Endothelial cell of umbilical vein (primary cell): ENCODE measurements around the gene ACE. TPM values are rescaled to one million over a fixed set of nuclear protein-coding genes. Genes with fewer than 3 reads are reported as not detected.

Experiments used
- BruUV-seq: library from RNA; stranded (reverse); fragments of 400-500 nt; replicated peaks from 2 replicates; lab custom pipeline; 2021; lab: Mats Ljungman, UMichigan
- CTCF ChIA-PET: fragments of 300-600, 350-600 bp; sonication (Branson Sonifier 250); formaldehyde crosslinking; loops from one replicate; lab custom pipeline; 2021; ENCODE audit warnings: antibody characterized with exemption, inconsistent platforms; lab: Charles Lee
- POLR2A ChIA-PET: fragments of 300-600, 350-600 bp; sonication (Branson Sonifier 250); formaldehyde crosslinking; loops from one replicate; lab custom pipeline; 2021; ENCODE audit warnings: antibody characterized with exemption, inconsistent platforms; lab: Charles Lee
- DNase-seq: peaks from one replicate; pipeline ENCODE4 v3.0.0-alpha.2; 2011; ENCODE audit warnings: low read depth, low spot score
- FAIRE-seq: peaks from 2 replicates; lab custom pipeline; 2011; peaks lifted over from hg19 to GRCh38; lab: Jason Lieb, UNC
- H2AFZ ChIP-seq: 2 replicates; pipeline ENCODE4 v1.6.0; 2012; ENCODE audit warnings: low read depth, low read length, control low read depth, inconsistent platforms
- H3K27ac ChIP-seq: 2 replicates; pipeline ENCODE4 v1.5.1; 2011; ENCODE audit warnings: low read depth, mild to moderate bottlenecking, control low read depth, low read length, moderate library complexity; ENCODE audit not compliant: insufficient read depth
- H3K27me3 ChIP-seq, 2 experiments: 2 replicates each; pipeline versions ENCODE4 v1.6.0 to v1.6.1; 2011; ENCODE audit warnings: low read length in 2 of 2, mixed read lengths in 1 of 2; ENCODE audit not compliant: control insufficient read depth in 2 of 2, insufficient read depth in 2 of 2
- H3K36me3 ChIP-seq, 2 experiments: 2 replicates in 1 of 2; 3 replicates in 1 of 2; pipeline ENCODE4 v1.5.1; 2011; ENCODE audit warnings: low read length in 2 of 2, mild to moderate bottlenecking in 1 of 2, moderate library complexity in 1 of 2; ENCODE audit not compliant: control insufficient read depth in 2 of 2, insufficient read depth in 2 of 2; ENCODE audit errors: extremely low read depth in 1 of 2
- H3K4me1 ChIP-seq: 3 replicates; pipeline ENCODE4 v1.5.1; 2011; ENCODE audit warnings: mild to moderate bottlenecking, low read length; ENCODE audit not compliant: control insufficient read depth, insufficient read depth; ENCODE audit errors: extremely low read depth
- H3K4me2 ChIP-seq: 2 replicates; pipeline ENCODE4 v1.6.1; 2011; ENCODE audit warnings: low read length, control low read depth, mixed read lengths; ENCODE audit not compliant: insufficient read depth
- H3K4me3 ChIP-seq, 3 experiments: fragments of 200-600 bp in 1 of 3; sonication (generic), shearing (Covaris generic) in 1 of 3; replicated peaks in 1 of 3; 2 replicates each; pipeline ENCODE4 v1.5.1; 2011 to 2016; ENCODE audit warnings: control low read depth in 3 of 3, low read length in 3 of 3, mild to moderate bottlenecking in 2 of 3, inconsistent platforms in 1 of 3, low read depth in 1 of 3, moderate library complexity in 1 of 3; ENCODE audit not compliant: insufficient read depth in 1 of 3
- H3K79me2 ChIP-seq: 2 replicates; pipeline ENCODE4 v1.6.0; 2012; ENCODE audit warnings: low read length, inconsistent platforms; ENCODE audit not compliant: control insufficient read depth, insufficient read depth
- H3K9ac ChIP-seq: replicated peaks from 2 replicates; pipeline ENCODE3; 2011; ENCODE audit warnings: low read length, control low read depth; ENCODE audit not compliant: insufficient read depth; ENCODE audit errors: extremely low read depth
- H3K9me1 ChIP-seq: replicated peaks from 3 replicates; pipeline ENCODE4 v1.6.0; 2011; ENCODE audit warnings: mild to moderate bottlenecking, low read length; ENCODE audit not compliant: control insufficient read depth, insufficient read depth; ENCODE audit errors: extremely low read depth
- H3K9me3 ChIP-seq: replicated peaks from 2 replicates; pipeline ENCODE4 v1.5.1; 2012; ENCODE audit warnings: low read length, inconsistent platforms; ENCODE audit not compliant: control insufficient read depth, insufficient read depth
- H4K20me1 ChIP-seq: replicated peaks from 2 replicates; pipeline ENCODE3; 2011; ENCODE audit warnings: mild to moderate bottlenecking, low read length; ENCODE audit not compliant: control insufficient read depth, insufficient read depth; ENCODE audit errors: extremely low read depth
- CTCF ChIP-seq, 2 donors: IDR thresholded peaks; 1 replicate in 1 of 2; 2 replicates in 1 of 2; pipeline ENCODE4 v1.5.1; 2011; ENCODE audit warnings: low read length in 2 of 2, mild to moderate bottlenecking in 2 of 2, moderate library complexity in 2 of 2, control low read depth in 1 of 2, inconsistent platforms in 1 of 2, low read depth in 1 of 2; ENCODE audit not compliant: insufficient read depth in 1 of 2; ENCODE audit errors: extremely low read depth in 1 of 2
- EZH2 ChIP-seq: IDR thresholded peaks from 2 replicates; pipeline ENCODE4 v1.6.1; 2012; ENCODE audit warnings: borderline replicate concordance, low read depth, mild to moderate bottlenecking, moderate library complexity, low read length, inconsistent platforms; ENCODE audit not compliant: severe bottlenecking
- FOS ChIP-seq: IDR thresholded peaks from 2 replicates; pipeline ENCODE4 v1.6.1; 2011; ENCODE audit warnings: mild to moderate bottlenecking, low read length, moderate library complexity, borderline replicate concordance; ENCODE audit not compliant: insufficient read depth
- GATA2 ChIP-seq: IDR thresholded peaks from 2 replicates; pipeline ENCODE4 v1.7.0; 2011; ENCODE audit warnings: low read depth, mild to moderate bottlenecking, moderate library complexity, mixed read lengths, low read length; ENCODE audit not compliant: insufficient read length, insufficient read depth
- JUN ChIP-seq: IDR thresholded peaks from 2 replicates; pipeline ENCODE4 v1.6.1; 2011; ENCODE audit warnings: borderline replicate concordance, low read depth; ENCODE audit not compliant: insufficient read length, insufficient read depth
- MAX ChIP-seq: IDR thresholded peaks from 2 replicates; pipeline ENCODE4 v1.6.1; 2011; ENCODE audit not compliant: insufficient read depth, insufficient read length
- MYC ChIP-seq: IDR thresholded peaks from one replicate; pipeline ENCODE4 v1.6.1; 2011; ENCODE audit warnings: mild to moderate bottlenecking, low read depth, low read length
- POLR2A ChIP-seq: IDR thresholded peaks from 2 replicates; pipeline ENCODE4 v1.6.1; 2012; ENCODE audit warnings: low read depth, mild to moderate bottlenecking, control low read depth, low read length
- POLR2AphosphoS5 ChIP-seq: IDR thresholded peaks from 2 replicates; pipeline ENCODE4 v1.6.1; 2012; ENCODE audit warnings: low read depth, mild to moderate bottlenecking, control low read depth, low read length, moderate library complexity; ENCODE audit not compliant: insufficient read depth
- dilution Hi-C: fragments of 300-500 bp; cut with MboI; formaldehyde crosslinking; loops from one replicate; pipeline ENCODE4 v1.15.0; 2019; ENCODE audit warnings: low sequenced_read_pairs; ENCODE audit not compliant: extremely low pct_ligation_motif_present
- intact Hi-C: fragments of 100-400 bp; cut with micrococcal nuclease; formaldehyde crosslinking; loops from one replicate; pipeline ENCODE4 v1.10.0; 2022
- polyA plus RNA-seq, 4 experiments: library from polyadenylated mRNA; depleted of rRNA in 3 of 4; stranded (reverse) in 3 of 4; unstranded in 1 of 4; fragments of >200 nt; gene quantifications; 2 replicates each; pipeline versions ENCODE4 v1.2.1 to v1.2.3, GENCODE V29; 2011 to 2012; ENCODE audit warnings: missing spikeins in 1 of 4
- total RNA-seq: library from RNA; stranded (reverse); gene quantifications from 2 replicates; pipeline ENCODE4 v1.2.3, GENCODE V29; 2021

Gene ACE
- total and polyA plus RNA-seq, 2 donors (not counting 3 experiments of a cell fraction or from before 2014, with no cell fraction given), result 63.4 to 207 TPM

- DNase-seq, result no peak
- H3K27ac ChIP-seq, result no peak overlapping the region
- no peak overlapping the region for H3K4me2 ChIP-seq
- no peak overlapping the region for H3K9ac ChIP-seq
- H3K4me3 ChIP-seq, result no peak overlapping the region
- H2AFZ ChIP-seq, result no peak overlapping the region
- CTCF ChIA-PET, result interaction anchor here (0.5 to 2.2 kb wide), 6 partner anchors 12 to 239 kb away, joined by 3 to 12 read pairs (median 6); no protein-coding TSS in a partner anchor
- no TSS peak for BruUV-seq
- no peaks in the 10 kb centered on the region for H3K9me3 ChIP-seq
- H3K27me3 ChIP-seq, result peaks cover 2 to 16% of the 10 kb centered on the region in 2 experiments
- H3K79me2 ChIP-seq, result no peaks in the 10 kb centered on the region
- no peak for FAIRE-seq
- no peaks in the 10 kb centered on the region for H3K9me1 ChIP-seq
- no peaks in the 10 kb centered on the region for H3K36me3 ChIP-seq
- no peaks in the 10 kb centered on the region for H3K4me1 ChIP-seq
- TF ChIP-seq EZH2 (no peak), CTCF (IDR thresholded peaks at IDR 0.05; ENCODE audit: extremely low read depth in 1 of 2, insufficient read depth in 1 of 2, low read depth in 1 of 2, low read length in 2 of 2) (no peak), POLR2AphosphoS5 (no peak), MYC (no peak), JUN (no peak), POLR2A (no peak), GATA2 (no peak), MAX (no peak), FOS (no peak)
- intact Hi-C loops, result no loop called here
- no peaks in the 10 kb centered on the region for H4K20me1 ChIP-seq
- dilution Hi-C loops, result no loop called here
- POLR2A ChIA-PET, result no interaction called here
Measured at GRCh38 chr17:63503341-63503705, 26.5 kb downstream of the ACE start.
